HG02840 (cell line): ENCODE data around the gene HS6ST1.
A peak's percentile ranks its signal among the peaks of the same experiment; 100 is the strongest.
"Not testable (repeated sequence)": the region's sequence is repeated elsewhere in the genome, so short reads cannot be mapped to it uniquely, and the experiment has no call there.

ENCODE experiments used
- ATAC-seq: cut with Tn5 transposase; IDR thresholded peaks from one replicate; pipeline ENCODE4 v1.9.1; 2021; ENCODE audit warnings: mild to moderate bottlenecking, moderate library complexity, moderate number of reproducible peaks; ENCODE audit not compliant: unreplicated experiment, low FRiP score

The HS6ST1 gene

GRCh38 chr2:128322715-128323554 is 4.3 kb upstream of the HS6ST1 start:
- ATAC-seq: no peak

GRCh38 chr2:128321784-128322714 is 3.4 kb upstream of the HS6ST1 start:
- ATAC-seq: peak; percentile 43

GRCh38 chr2:128320906-128321771 is 2.5 kb upstream of the HS6ST1 start:
- ATAC-seq: no peak

- ATAC-seq: no peak
Observed at GRCh38 chr2:128320192-128320905, 1.7 kb upstream of the HS6ST1 start.

DNA sequence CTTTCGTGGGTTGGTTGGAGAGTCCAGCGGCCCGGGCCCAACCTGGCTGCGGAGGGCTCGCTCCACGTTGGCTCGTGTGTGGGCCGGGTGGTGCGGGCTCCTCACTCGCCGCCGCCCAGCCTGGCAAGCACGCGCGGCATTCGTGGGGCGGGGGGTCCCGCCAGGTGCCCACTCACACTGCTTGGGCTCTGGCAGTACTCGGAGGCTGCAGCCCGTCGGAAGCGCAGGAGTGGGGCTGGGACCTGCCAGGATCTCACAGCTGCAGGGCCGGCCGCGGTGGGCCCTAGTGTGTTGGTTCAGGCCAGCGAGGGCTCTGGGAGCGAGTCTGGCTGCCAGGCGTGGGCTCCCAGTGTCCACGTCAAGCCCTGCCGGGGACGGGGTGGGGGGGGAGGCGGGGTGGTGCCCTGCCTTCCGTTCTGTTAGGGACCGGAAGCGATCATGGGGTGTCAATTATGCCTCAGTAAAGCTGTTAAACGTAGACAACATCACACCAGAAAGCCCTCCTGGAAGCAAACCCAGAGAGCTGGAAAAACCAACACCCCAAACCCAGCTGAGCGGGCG is 1.0 kb upstream of the HS6ST1 start:
- ATAC-seq: no peak

DNA sequence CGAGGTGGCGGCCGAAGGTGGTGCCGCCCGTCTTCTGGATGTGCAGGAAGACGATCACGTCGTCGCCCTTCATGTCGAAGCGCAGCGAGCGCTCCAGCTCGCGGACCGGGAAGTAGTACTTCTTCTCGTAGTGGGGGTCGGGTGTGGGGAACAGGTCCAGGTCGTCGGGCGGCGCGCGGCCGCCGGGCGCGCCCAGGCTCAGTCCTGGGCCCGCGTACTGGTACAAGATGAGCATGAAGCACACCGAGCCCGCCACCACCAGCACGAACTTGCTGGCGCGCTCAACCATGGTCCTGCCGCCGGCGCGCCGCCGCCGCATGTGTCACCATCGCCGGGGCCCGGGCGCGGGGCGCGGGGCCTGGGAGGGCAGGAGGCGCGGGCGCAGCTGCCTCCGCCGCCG is 423 bp downstream of the HS6ST1 start:
- peak; percentile 4 for ATAC-seq

DNA sequence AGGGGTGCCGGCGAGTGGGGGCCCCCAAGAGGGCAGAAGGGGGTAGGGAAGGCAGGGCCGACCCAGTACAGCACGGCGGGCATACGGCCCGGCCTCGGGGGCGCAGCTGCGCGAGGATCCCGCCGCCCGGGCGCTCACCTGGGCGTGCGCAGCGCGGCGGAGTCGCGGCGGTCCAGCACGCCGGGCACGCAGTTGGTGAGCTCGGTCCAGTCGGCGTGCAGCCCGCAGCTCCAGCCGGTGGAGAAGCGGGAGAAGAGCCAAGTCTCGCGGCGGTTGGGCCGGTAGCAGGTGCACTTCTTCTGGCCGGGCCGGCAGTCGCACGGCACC is 806 bp downstream of the HS6ST1 start:
- not testable (repeated sequence) for ATAC-seq

DNA sequence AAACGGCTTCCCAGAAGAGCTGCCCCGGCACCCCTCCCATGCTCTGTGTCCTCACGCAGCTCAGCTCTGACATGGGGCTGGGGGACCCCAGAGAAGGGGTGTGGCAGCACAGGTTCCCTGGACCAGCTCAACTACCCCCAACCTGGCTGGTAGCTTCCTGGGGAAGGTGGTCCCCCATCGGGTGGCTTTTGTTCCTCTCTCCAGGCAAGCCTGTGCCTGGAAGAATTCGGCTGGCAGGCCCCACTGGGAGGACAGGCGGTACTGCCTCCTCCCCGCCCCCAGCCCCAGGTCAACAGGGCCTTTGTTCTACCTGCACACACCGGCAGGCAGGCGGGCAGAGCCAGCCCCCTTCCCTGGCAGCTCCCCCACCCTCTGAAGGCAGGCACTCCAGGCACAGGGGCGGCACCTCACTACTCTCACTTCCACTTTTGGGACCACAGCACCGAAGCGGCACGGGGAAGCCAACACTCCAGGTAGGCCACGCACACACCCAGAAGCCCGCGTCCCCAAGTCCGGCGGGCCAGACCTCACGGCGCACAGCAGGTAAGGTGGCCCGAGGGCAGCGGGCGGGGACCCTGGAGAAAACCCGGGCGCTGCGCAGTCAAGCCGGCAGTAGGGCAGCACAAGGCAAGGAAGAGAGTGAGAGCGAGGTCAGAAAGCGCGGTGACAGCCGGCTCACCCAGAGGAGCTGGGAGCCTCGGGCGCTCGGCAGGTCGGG is 1.3 kb downstream of the HS6ST1 start:
- ATAC-seq: no peak

GRCh38 chr2:128316777-128317180 is 1.9 kb downstream of the HS6ST1 start:
- no peak for ATAC-seq

DNA sequence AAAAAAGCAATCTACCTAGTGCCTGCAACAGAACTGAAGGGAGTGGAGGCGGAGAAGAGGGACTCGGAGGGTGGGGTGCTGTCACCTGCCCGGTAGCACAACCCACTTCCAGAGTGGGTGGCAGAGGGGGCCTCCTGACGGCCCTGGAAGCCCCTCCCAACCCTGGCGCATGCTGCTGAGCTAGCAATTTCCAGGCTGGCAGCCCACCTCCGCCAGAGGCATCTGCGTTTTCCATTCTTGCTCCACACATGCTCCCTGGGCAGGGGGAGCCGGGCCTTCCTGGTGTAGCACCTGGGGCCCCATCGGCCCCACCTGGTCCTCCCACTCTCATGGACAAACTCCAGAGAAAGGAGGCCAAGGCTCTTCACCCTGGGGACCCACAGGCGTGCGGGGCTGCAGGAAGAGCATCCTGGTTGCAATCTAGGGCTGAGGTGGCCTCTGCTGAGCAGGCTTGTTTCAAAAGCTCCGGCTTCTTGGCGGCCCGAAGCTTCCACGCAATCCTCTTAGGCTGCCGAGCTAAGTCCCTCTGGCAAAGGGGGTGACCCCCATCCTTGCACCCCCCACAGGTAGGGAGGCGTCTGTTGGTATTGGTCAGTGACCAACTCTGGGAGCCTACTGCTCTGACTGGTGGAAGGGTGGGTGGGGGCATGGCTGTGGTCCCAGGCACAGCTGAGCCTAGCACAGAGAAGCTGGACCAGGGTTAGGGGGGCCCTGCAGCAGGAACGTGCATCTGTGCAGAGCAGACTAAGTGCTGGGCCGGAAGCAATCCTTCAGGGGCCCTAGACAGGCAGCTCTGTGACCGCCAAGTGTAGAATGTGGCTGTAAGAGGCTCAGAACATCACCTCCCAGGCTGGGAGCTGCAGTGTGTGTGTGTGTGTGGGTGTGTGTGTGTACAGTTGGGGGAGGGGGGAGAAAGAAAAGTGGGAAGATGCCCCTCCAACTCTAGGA is 2.6 kb downstream of the HS6ST1 start:
- ATAC-seq: no peak

- ATAC-seq: no peak
Observed at GRCh38 chr2:128315122-128315828, 3.4 kb downstream of the HS6ST1 start.

DNA sequence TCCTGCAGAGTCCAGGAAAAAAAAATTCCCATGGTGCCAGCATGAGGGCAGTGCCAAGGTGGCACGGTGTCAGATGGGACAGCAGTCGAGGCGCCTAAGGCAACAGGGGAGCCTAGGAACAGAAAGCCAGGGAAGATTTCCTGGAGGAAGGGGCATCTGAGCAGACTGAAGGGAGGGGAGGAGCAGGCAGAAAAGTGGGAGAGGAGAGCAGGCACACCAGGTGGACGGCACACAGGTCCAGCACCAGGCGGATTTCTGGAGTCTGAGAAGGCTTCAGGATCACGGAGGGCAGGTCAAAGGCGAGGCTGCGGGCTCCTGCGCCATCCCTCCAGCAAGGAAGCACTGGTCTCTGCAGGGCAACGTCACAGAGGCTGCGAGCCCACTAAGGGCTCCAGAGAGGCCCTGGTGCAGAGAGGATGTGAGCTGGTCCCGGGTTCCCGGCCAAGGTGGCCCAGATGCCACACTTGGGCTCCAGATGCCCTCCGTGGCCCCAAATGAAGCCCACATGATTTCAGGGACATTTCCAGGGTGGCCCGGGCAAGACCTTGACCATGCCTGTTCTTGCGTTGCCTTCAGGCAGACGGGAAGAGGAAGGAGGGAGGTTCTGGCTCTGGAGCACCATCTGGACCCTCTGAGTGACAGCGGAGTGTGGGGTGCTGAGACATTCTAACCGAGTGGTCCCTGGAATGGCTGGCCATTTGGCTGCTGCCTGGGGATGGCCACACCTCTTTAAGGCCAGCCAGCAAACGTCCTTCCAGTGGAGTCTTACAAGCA is 4.1 kb downstream of the HS6ST1 start:
- ATAC-seq: no peak

DNA sequence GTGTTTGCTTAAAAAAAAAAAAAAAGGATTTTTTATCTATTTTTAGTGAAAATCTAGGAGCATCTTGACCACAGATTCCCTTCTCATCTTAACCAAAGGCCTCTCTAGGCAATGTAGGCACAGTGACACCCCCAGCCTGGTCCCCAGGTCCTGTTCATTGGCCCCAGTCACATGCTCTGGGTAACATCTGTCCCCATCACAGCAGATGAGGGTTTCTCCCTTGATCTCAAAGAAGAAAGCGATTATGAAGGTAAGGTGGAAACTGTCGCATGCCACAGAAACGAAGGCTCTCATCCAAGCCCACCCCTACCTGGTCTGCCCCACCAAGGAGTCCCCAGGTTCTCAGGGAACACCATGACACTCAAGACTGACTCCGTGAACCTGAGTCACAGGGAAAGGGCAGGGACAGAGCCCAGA is 4.7 kb downstream of the HS6ST1 start:
- ATAC-seq: no peak

DNA sequence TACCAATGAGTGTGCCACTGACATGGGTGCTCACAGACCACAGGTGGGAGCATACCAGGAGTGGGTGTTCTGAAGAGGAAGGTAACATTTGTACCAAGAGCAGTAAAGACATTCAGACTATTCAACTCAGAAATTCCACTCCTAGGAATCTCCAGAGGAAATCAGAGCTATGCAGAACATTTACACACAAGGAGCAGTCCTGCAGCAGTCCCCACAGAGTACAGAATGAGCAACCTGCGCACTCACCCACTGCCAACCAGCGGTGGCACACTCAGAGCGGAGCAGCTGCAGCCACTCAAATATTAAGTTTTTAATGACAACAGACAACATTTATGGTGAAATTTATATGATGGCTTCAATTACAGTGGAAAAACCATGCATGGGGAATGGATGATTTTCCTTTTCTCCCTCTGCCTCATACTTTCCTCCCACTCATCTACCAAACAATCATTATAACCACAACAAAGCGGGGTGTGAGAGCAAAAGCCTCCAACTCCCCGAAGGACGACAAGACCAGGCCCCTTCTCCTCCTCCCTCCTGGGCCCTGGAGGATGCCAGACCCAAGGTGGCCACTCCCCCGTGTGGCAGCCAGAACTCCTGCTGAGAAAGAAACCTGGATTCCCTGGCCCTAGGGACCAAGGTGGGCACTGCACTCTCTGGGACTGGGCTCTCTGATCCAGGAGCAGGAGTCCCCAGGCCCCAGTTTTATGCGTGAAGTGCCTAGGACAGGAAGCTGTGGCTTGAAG is 5.4 kb downstream of the HS6ST1 start:
- no peak for ATAC-seq

DNA sequence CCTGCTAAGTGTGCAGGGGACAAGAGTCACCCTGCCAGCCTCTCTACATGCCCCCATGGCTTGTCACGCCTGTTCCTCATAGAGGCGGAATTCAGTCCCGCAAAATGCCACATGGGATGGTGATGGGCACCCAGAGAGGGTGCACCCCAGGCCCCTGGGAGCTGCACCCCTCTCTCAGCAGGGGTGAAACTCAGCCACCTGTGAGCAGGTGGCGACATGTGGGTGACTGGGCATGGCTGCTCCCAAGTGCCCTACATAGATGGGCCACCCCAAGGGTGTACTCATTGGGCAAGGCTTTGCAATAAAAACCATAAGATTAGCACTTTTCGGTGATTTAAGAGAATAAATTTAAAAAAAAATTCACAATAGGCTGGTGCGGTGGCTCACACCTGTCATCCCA is 6.3 kb downstream of the HS6ST1 start:
- no peak for ATAC-seq
